Psoas muscle (tissue), 8 donors: ENCODE results near the gene GSG1L. TPM values are rescaled to one million over a fixed set of nuclear protein-coding genes. Genes with fewer than 3 reads are reported as not detected.

Experiments used
- ATAC-seq, 4 donors: fragments of 200-7000 bp; cut with Tn5 transposase; one replicate each; pipeline ENCODE4 v1.9.1; 2020; ENCODE audit warnings: moderate library complexity in 3 of 4, mild to moderate bottlenecking in 2 of 4
- DNase-seq, 2 donors: peaks; one replicate each; pipeline ENCODE4 v3.0.0-alpha.2; 2020
- H3K27ac ChIP-seq: fragments of 200-600 bp; one replicate; pipeline ENCODE4 v1.8.0; 2022
- H3K27me3 ChIP-seq, 3 donors: fragments of 200-600 bp in 1 of 3; one replicate each; pipeline versions ENCODE4 v1.6.1 to v1.8.0; 2013 to 2022; ENCODE audit warnings: low read length in 2 of 3, mild to moderate bottlenecking in 2 of 3, moderate library complexity in 1 of 3; ENCODE audit not compliant: insufficient read depth in 3 of 3
- H3K36me3 ChIP-seq, 2 donors: fragments of 200-600 bp in 1 of 2; one replicate each; pipeline versions ENCODE4 v1.6.1 to v1.8.0; 2013 to 2022; ENCODE audit warnings: low read depth in 1 of 2, mild to moderate bottlenecking in 1 of 2, moderate library complexity in 1 of 2; ENCODE audit not compliant: insufficient read depth in 1 of 2
- H3K4me1 ChIP-seq: fragments of 200-600 bp; one replicate; pipeline ENCODE4 v1.8.0; 2022
- H3K4me3 ChIP-seq: fragments of 200-600 bp; one replicate; pipeline ENCODE4 v1.8.0; 2022; ENCODE audit warnings: mild to moderate bottlenecking
- H3K9me3 ChIP-seq: fragments of 200-600 bp; one replicate; pipeline ENCODE4 v1.8.0; 2022
- WGBS, 3 donors: extraction: QIAGEN DNeasy Blood & Tissue Kit; methylation state at CpG; one replicate each; pipeline versions ENCODE4 v1.1.6 to v1.1.7; 2013; 5-methylcytosine and 5-hydroxymethylcytosine counted together
- intact Hi-C, 2 donors: fragments of 100-400 bp; cut with DNase I; formaldehyde crosslinking; loops; one replicate each; pipeline versions ENCODE4 v1.11.0 to v1.14.2; 2022
- polyA plus RNA-seq, 3 donors: library from polyadenylated mRNA; stranded (reverse); fragments of 200-250 nt; gene quantifications; one replicate each; pipeline ENCODE4 v1.2.3, GENCODE V29; 2013
- total RNA-seq, 4 donors: library from RNA; stranded (reverse); fragmentation: NEBNext Ultra II Directional in 2 of 4; extraction: Animal tissue kit (Norgen Biotek cat#: 25700) in 2 of 4; gene quantifications; one replicate each; pipeline versions ENCODE4 v1.2.1 to v1.2.4, GENCODE V29; 2021 to 2023
- TF ChIP-seq, protein P1 (sequence below): fragments of 200-600 bp; IDR thresholded peaks from one replicate; pipeline ENCODE4 v1.8.0; 2022; ENCODE audit warnings: antibody characterized with exemption
- donor health status: healthy with polysubstance abuse.
- donor health status: DM: no; HTN: no; CAD: no; lungs with moderate emphysema.
- donor health status: Bipolar disorder and iron deficiency.
- donor health status: healthy.
- donor health status: DM: yes; HTN: yes; CAD: no.
- donor health status: DM: no; HTN: no; CAD: no.
- donor health status: DM: no; HTN: no; CAD: no.
- donor health status: DM: yes; HTN: yes; CAD: no.

Gene GSG1L
- total and polyA plus RNA-seq, 7 donors = 0.04 to 0.17 (median 0.08) TPM; not detected in 2

DNA sequence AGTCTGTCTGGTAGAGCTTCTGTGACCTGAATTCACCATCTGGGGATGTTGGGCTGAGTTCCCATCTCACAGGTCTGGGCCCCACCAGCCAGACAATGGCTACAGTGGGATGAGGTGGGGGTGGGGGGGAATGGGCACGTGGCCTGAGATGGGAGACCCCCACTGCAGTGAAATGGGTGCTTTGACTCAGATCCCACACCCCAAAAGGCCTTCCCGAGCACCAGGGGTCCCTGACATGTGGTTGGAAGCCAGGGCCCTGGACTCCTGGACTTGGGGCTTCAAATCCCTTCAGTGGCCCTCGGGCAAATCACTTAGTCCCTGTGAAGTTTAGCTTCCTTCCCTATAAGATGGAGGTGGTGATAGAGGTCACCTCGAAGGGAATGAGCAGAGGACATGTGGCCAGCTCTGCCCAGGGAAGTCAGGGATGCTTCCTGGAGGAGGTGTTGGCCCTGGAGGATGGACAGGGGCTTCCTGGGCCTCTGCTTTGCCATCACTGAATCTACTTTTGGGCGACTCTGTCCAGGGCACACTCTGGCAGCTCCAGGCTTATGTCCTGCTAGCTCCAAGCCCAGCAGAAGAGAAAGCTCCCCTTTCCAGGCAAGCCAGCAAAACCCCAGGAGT is 295.4 kb downstream of the GSG1L start:
- ATAC-seq (no peak), DNase-seq (no peak)
- Histone ChIP-seq H3K36me3 (peaks cover 0 to 6% of the 10 kb centered on the region in 2 donors), H3K4me1 (no peaks in the 10 kb centered on the region), H3K27ac (no peak overlapping the region), H3K9me3 (no peaks in the 10 kb centered on the region), H3K4me3 (no peak overlapping the region), H3K27me3 (no peaks in the 10 kb centered on the region)
- intact Hi-C loops = no loop called here
- TF ChIP-seq, protein P1, sequence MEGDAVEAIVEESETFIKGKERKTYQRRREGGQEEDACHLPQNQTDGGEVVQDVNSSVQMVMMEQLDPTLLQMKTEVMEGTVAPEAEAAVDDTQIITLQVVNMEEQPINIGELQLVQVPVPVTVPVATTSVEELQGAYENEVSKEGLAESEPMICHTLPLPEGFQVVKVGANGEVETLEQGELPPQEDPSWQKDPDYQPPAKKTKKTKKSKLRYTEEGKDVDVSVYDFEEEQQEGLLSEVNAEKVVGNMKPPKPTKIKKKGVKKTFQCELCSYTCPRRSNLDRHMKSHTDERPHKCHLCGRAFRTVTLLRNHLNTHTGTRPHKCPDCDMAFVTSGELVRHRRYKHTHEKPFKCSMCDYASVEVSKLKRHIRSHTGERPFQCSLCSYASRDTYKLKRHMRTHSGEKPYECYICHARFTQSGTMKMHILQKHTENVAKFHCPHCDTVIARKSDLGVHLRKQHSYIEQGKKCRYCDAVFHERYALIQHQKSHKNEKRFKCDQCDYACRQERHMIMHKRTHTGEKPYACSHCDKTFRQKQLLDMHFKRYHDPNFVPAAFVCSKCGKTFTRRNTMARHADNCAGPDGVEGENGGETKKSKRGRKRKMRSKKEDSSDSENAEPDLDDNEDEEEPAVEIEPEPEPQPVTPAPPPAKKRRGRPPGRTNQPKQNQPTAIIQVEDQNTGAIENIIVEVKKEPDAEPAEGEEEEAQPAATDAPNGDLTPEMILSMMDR = no peak
- WGBS, 3 donors = 92 to 94% (median 92%) methylated on average over 5 of the region's 5 CpGs

DNA sequence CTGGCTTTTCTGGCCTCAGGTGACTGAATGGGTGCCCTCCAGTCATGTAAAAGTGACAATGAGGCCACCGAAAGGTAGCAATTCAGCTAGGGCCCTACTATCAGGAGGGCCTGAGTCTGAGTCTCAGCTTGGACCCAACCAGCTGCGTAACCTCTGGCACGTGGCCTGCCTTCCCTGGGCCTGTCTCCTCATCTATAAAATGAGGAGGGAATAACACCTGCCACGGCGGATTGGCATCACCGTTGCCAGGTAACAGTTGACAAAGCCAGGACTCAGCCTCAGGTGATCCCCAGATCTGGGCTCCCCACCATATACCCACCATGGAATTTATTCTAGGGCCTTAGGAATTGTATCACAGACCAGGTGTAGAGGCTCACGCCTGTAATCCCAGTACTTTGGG is 296.4 kb downstream of the GSG1L start:
- no peak for ATAC-seq
- no peak for DNase-seq
- intact Hi-C loops = no loop called here
- Histone ChIP-seq H3K27me3 (no peaks in the 10 kb centered on the region), H3K4me3 (no peak overlapping the region), H3K4me1 (no peaks in the 10 kb centered on the region), H3K9me3 (no peaks in the 10 kb centered on the region), H3K27ac (no peak overlapping the region), H3K36me3 (peaks cover 0 to 6% of the 10 kb centered on the region in 2 donors)
- 93 to 98% (median 97%) methylated on average over 7 of the region's 7 CpGs for WGBS, 3 donors
- TF ChIP-seq, protein P1 = no peak

DNA sequence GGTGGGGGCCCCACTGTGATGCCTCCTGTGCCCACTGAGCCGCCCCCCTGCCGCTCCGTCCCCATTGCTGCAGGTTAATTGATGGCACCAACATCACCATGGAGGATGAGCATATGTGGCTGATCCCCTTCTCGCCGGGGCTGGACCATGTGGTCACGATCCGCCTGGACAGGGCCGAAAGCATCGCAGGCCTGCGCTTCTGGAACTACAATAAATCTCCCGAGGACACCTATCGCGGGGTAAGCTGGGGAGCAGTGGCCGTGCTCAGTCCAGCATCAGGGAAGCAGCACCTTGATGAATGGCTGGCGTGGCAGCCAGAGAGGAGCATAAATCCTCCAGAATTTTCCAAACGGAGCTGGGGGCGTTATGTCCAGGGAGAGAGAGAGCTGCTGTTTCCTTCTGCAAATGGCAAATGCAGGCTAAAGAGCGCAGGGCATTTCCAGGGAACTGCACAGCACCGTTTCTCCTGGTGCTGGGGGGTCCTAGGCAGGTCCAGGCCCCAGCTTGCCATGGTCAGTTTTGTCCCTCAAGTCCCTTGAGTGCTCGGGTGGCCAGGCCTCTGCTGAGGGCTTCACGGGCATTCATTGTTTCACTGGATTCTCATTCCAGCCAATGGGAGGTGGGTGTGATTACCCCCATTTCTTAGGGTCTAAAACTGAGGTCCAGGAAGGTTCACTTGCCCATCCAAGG is 297.1 kb downstream of the GSG1L start:
- no peak overlapping the region for H3K4me3 ChIP-seq
- DNase-seq = no peak
- no peaks in the 10 kb centered on the region for H3K4me1 ChIP-seq
- TF ChIP-seq, protein P1 = no peak
- ATAC-seq = no peak
- 92 to 94% (median 93%) methylated on average over 21 of the region's 21 CpGs for WGBS, 3 donors
- H3K27ac ChIP-seq = no peak overlapping the region
- intact Hi-C loops = no loop called here
- no peaks in the 10 kb centered on the region for H3K9me3 ChIP-seq
- no peaks in the 10 kb centered on the region for H3K27me3 ChIP-seq
- H3K36me3 ChIP-seq = peaks cover 0 to 11% of the 10 kb centered on the region in 2 donors

DNA sequence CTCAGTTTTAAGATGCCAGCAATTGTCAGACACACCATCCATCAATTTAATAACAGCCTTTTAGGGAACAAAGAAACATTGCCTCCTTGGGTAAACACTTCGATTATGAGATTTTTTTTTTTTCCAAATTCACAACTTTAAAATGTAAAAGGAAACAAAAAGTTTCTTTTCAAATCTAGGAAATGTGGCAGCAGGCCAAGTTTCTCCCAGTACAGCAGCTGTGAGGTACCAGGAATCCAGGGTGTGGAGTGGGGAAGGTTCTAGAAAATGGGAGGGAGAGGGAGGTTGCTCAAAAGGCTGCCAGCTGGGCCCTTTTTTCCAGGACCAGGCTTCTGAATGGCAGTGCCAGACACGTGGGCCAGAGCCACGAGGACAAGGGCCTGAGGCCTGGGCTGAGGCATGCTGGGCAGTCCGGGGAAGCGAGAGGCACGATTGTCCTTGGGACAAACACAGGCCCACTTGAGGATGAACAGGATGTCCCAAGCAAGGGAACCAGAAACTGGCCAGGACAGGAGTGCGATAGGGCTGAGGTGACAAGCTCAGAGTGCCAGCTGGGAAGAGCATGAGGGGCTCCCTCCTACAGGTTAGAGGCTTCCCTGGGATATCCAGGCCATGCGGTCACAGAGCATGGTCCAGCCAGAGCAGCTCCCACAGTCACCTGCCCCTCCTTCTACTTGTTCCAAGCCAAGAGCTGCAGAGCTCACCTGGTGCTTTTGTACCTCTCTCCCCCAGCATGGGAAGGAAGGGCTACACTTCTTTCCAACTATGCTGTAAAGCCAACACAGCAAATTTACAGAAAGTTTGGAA is 298.4 kb downstream of the GSG1L start:
- DNase-seq = no peak
- ATAC-seq = no peak
- no peak overlapping the region for H3K27ac ChIP-seq
- intact Hi-C loops = no loop called here
- no peak overlapping the region for H3K4me3 ChIP-seq
- 80 to 87% (median 84%) methylated on average over 8 of the region's 8 CpGs for whole genome bisulfite sequencing, 3 donors
- no peaks in the 10 kb centered on the region for H3K27me3 ChIP-seq
- no peaks in the 10 kb centered on the region for H3K9me3 ChIP-seq
- peaks cover 0 to 7% of the 10 kb centered on the region in 2 donors for H3K36me3 ChIP-seq
- H3K4me1 ChIP-seq = no peaks in the 10 kb centered on the region
- TF ChIP-seq, protein P1 = no peak
